GM21786 (cell line): ENCODE data around the gene SYNPR.

Experiments
- ATAC-seq: cut with Tn5 transposase; IDR thresholded peaks from one replicate; pipeline ENCODE4 v1.9.1; 2021; ENCODE audit not compliant: unreplicated experiment

SYNPR gene

GRCh38 chr3:63370094-63370493, 92.0 kb downstream of the SYNPR start:
- no peak for ATAC-seq

- ATAC-seq: no peak
Observed at GRCh38 chr3:63383040-63383439, 104.9 kb downstream of the SYNPR start.

GRCh38 chr3:63384382-63384781, 106.3 kb downstream of the SYNPR start:
- ATAC-seq: no peak

DNA sequence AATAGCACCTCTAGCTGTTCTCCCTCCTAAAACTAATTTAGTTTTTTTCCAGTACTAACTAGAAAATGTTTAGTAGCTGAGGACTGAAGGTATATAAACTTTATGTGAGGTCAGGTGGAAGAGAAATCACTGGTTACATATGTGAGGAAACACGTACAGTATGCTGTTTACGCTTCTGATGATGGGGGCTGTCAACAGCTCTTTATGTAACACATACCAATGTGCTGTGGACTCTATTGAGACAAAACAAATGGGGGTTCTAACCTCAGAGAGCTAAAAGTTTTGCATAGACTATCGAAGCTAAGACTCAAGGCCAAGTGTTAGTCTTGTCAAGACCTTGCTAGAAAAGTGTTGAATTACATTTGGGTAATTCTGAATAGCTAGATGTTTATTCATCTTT, 107.5 kb downstream of the SYNPR start:
- no peak for ATAC-seq

- ATAC-seq: no peak
Observed at GRCh38 chr3:63386568-63386967, 108.5 kb downstream of the SYNPR start.

DNA sequence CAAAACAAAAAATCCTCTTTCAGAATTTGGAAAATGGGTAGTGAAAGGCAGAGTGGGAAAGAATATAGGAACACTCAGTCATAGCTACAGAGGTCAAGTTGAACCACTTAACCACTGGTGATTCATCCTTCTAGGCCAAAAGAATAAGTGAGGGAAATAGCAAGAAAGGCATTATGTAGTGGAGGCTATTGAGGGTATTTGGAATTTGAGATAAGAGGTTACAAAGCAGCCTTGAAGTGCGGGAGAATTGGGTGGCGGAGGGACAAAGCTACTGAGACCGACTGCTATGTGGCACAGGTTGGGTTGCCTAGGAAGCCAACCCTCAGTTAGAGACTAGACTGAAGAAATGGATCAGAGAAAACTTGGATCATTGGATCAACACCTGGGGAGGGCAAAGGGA, 109.5 kb downstream of the SYNPR start:
- ATAC-seq: no peak

- ATAC-seq: no peak
Observed at GRCh38 chr3:63390710-63391230, 112.7 kb downstream of the SYNPR start.

DNA sequence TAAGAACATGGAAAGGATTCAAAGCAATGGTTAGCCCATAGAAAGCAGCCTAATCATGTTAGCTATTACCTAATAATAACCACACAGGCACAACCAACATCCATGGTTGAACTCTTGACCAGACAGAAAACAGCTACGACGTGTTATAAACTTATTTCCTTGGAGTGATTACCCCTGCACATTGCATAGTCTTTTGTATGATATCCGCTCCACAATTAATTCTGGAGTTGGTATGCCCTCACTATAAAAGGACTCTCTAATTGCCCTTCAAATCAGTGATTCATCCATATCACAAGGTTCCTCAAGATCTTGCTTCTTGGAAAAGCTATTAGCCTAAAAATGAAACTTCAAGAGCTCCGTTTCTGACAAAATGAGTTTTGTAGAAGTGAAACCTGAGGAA, 117.9 kb downstream of the SYNPR start:
- no peak for ATAC-seq

GRCh38 chr3:63400246-63400860, 122.2 kb downstream of the SYNPR start:
- no peak for ATAC-seq

DNA sequence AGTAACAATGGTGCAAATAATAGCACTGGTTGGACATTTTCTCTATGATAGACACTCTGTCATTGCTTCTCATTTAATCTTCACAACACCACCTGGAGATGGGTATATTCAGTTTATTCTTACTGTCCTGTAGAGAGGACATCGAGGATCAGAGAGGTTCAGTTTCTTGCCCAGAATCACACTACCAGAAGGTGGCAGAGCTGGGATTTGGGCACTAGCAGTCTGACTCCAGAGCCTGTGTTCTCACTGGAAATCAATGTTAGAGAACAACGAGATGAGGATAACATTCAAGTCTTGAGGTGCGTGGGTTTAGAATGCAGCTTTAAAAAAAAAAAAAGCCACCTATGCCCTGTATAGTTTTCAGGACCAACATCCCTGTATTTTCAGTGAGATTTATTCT, 127.8 kb downstream of the SYNPR start:
- ATAC-seq: no peak

DNA sequence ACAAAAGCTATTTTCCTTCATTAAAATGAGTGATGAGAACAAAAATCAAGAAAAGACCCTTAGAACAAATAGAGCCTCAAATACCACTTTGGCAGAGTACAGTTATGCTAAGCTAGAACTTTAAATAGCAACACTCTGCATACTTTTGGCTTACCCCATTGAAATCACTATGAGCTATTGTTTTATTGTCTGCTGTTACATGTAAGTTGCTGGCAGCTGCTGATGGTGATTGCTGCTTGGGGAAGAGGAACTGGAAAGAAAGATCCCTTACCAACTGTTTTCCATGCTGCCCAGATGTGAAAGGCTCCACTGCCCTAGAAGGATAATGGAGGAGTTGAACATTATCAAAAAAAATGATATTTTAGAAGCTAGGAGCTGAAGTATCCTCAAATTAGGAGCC, 135.4 kb downstream of the SYNPR start:
- ATAC-seq: no peak

DNA sequence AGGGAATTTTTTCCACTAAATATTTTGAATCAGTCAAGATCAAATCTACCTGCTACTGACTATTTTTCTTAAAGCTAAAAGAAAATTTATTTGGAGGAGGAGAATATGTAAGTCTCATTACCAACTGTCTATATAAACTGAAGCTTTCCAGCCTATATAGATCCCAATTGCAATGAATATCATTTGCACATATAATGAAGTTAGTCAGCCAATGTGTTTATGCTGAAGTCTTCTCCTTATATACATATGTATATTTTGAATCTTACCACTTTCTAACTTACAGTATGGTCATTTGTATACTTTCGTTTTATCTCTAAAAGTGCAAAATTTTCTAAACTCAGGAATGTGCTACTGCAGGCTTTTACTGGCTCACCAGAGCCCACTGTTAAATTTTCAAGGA, 136.5 kb downstream of the SYNPR start:
- ATAC-seq: no peak

DNA sequence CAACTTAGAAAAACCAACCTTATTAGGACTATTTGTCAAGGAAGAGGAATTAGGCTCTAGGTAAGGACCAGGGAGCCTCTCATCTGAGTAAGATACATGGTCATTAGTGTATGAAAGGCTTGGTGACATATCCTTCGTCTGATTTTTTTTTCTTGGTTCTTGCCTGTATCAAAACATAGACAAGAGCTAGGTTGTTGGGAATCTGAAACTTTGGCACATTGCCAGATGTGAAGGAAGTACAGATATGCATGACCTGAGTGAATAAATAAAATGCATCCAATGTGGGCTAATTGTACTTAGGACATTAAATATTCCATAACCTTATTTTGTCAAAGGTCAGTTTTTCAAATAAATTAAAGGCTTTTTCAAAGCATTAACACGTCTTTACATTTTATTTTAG, 151.8 kb downstream of the SYNPR start:
- ATAC-seq: no peak

- ATAC-seq: no peak
Observed at GRCh38 chr3:63430875-63431274, 152.8 kb downstream of the SYNPR start.

DNA sequence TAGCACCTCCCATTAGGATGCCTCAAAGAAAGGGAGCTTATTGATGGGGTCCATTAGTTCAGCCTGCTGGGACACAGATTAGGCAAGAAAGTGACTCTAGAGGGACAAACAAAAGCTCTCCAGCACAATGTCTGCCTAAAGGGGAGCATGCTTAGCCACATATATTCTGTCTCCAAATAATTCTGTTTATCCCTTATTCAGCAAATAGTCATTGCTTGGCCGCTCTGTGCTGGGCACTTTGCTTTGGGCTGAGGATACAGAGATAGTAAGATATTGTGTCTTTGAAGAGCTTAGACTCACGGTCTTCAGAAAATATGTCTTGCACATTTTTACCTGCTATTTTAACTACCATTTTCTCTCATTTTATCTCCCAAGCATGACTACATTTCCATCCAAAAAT, 159.8 kb downstream of the SYNPR start:
- ATAC-seq: no peak

DNA sequence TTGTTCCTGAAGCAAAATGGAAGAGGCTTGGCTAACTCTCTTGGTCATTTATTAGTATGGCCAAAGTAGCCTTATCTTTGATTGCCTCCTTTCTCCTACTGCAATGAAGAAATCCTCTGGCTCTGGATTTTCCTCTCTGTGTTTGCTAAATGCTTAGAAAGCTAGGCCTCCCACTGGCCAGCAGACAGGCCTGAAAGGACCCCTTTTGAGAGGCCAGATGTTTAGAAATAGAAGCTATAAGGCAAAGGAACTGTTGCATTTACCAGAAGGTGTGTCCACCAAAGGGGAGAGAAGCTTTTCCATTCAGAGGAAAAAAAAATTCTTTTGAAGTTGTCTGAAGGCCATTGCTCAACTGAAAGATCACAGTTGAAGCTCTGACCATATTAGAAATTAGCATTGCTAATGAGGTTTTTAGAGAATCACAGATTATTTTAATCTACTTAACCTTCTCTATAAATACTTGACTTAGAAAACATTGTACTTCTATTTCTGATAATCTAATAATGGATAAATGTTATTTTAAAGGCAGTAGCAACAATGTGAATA, 160.8 kb downstream of the SYNPR start:
- no peak for ATAC-seq

- ATAC-seq: no peak
Observed at GRCh38 chr3:63441262-63441661, 163.2 kb downstream of the SYNPR start.

DNA sequence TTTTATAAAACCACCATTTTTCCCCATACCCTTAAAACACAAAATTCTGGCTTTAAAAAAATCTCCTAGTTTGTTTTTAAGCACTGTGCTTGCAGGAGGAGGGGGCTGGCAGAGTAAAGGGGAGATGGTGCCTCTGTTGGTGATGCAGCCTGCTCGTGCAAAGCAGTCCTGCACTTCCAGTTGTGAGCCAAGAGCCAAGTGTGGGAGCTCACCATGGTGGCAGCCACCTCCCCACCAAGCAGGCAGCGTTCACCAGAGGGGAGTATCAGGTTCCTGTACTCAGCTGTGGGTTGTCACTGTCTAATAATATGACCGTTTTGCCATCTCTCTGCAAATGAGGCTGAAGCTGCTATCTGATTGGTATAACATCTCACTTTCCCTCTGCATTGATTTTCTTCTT, 164.8 kb downstream of the SYNPR start:
- ATAC-seq: no peak

- ATAC-seq: no peak
Observed at GRCh38 chr3:63450023-63450422, 171.9 kb downstream of the SYNPR start.

- no peak for ATAC-seq
Observed at GRCh38 chr3:63450634-63451363, 172.7 kb downstream of the SYNPR start.

GRCh38 chr3:63456901-63457300, 178.8 kb downstream of the SYNPR start:
- no peak for ATAC-seq

DNA sequence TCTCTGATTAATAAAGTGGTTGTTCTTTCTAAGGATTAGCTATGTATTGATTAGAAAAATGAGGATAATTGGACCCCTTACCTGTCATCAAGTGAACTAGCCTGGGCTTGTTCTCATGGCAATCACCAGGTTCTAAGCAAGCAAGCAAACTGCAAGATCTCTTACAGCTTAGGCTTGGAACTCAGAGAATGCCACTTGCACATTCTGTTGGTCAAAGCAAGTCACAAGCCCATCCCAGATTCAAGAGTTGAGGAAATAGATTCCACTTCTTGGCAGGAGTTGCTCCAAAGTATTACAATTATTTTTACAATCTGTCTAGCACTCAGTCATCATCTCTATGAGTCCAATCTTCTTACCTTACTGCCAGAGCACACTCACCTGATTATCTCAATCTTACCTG, 180.3 kb downstream of the SYNPR start:
- no peak for ATAC-seq
